AG04450 (cell line): ENCODE data around the gene GCNT1. TPM values are rescaled to one million over a fixed set of nuclear protein-coding genes. Genes with fewer than 3 reads are reported as not detected.

Experiments
- CTCF ChIA-PET: fragments of 300-600, 350-600 bp; formaldehyde crosslinking; extraction: SDS; loops from one replicate; lab custom pipeline; 2022; ENCODE audit warnings: antibody characterized with exemption, inconsistent platforms; lab: Charles Lee
- POLR2A ChIA-PET: fragments of 350-600 bp; formaldehyde crosslinking; extraction: SDS; loops from one replicate; lab custom pipeline; 2021; ENCODE audit warnings: antibody characterized with exemption, inconsistent platforms; lab: Yijun Ruan, JAX
- DNase-seq: peaks from one replicate; pipeline ENCODE4 v3.0.0-alpha.2; 2011; ENCODE audit warnings: low read depth, low spot score
- H3K27ac ChIP-seq: one replicate; pipeline ENCODE4 v1.5.1; 2012; ENCODE audit warnings: low read depth, low read length, control low read depth
- H3K27me3 ChIP-seq: one replicate; pipeline ENCODE4 v1.6.0; 2012; ENCODE audit warnings: low read length; ENCODE audit not compliant: control insufficient read depth, insufficient read depth
- H3K4me3 ChIP-seq: 2 replicates; pipeline ENCODE4 v1.5.1; 2011; ENCODE audit warnings: mild to moderate bottlenecking, low read depth, low read length, control low read depth
- H3K9me3 ChIP-seq: 2 replicates; pipeline ENCODE4 v1.5.1; 2012; ENCODE audit warnings: low read length; ENCODE audit not compliant: control insufficient read depth, insufficient read depth
- polyA plus RNA-seq: library from polyadenylated mRNA; depleted of rRNA; stranded (reverse); fragments of >200 nt; gene quantifications from 2 replicates; pipeline ENCODE4 v1.2.3, GENCODE V29; 2011
- TF ChIP-seq, protein P1 (sequence below): IDR thresholded peaks from 2 replicates; pipeline ENCODE4 v1.5.1; 2011; ENCODE audit warnings: low read depth, low read length, control low read depth, inconsistent platforms

Gene GCNT1
- polyA plus RNA-seq, 1 experiment, result 6.9 TPM

DNA sequence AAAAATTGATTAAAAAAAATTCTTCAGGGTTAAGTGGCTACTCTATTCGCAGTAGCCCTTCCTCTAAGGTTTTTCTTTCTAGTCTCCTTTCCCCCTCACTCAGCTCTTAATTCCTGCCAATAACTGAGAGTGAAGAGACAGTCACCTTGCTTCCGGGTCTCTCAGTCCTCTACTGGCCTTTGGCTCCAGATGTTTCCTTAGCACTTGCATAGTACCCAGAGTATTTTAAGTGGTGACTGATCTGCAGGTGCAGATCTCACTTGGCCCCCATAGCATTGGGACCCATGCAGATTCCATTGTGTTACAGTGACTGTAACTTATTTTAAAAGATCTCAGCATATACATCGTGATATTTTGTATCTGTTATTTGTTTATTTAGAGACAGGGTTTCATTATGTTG is 66.2 kb downstream of the GCNT1 start:
- H3K27ac ChIP-seq, result no peak overlapping the region
- peaks cover 3% of the 10 kb centered on the region for H3K27me3 ChIP-seq
- no peak for DNase-seq
- ChIA-PET POLR2A (no interaction called here), CTCF (no interaction called here)
- TF ChIP-seq, protein P1, sequence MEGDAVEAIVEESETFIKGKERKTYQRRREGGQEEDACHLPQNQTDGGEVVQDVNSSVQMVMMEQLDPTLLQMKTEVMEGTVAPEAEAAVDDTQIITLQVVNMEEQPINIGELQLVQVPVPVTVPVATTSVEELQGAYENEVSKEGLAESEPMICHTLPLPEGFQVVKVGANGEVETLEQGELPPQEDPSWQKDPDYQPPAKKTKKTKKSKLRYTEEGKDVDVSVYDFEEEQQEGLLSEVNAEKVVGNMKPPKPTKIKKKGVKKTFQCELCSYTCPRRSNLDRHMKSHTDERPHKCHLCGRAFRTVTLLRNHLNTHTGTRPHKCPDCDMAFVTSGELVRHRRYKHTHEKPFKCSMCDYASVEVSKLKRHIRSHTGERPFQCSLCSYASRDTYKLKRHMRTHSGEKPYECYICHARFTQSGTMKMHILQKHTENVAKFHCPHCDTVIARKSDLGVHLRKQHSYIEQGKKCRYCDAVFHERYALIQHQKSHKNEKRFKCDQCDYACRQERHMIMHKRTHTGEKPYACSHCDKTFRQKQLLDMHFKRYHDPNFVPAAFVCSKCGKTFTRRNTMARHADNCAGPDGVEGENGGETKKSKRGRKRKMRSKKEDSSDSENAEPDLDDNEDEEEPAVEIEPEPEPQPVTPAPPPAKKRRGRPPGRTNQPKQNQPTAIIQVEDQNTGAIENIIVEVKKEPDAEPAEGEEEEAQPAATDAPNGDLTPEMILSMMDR, result no peak
- no peak overlapping the region for H3K4me3 ChIP-seq
- H3K9me3 ChIP-seq, result peaks cover 5% of the 10 kb centered on the region

DNA sequence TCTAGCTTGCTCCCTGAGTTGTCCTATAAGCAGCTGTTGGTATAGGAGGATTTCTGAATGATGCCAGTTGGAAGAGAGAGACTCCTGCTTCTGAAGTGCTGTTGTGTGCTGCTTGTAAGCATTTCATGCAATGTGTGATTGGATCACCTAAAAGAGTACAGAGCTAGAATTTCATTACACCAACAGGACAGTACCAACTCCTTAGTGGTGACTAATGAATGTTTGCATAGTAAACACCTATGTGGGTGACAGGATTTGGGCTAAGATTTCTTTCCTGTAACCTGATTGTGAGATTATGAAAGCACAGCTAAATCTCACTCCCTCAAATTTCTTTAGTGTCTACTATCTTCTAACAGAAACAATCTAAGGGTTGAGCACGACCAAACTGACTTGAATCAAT is 67.0 kb downstream of the GCNT1 start:
- ChIA-PET CTCF (no interaction called here), POLR2A (no interaction called here)
- no peak for DNase-seq
- TF ChIP-seq, protein P1, result no peak
- no peak overlapping the region for H3K27ac ChIP-seq
- peaks cover 5% of the 10 kb centered on the region for H3K9me3 ChIP-seq
- H3K4me3 ChIP-seq, result no peak overlapping the region
- peaks cover 3% of the 10 kb centered on the region for H3K27me3 ChIP-seq

DNA sequence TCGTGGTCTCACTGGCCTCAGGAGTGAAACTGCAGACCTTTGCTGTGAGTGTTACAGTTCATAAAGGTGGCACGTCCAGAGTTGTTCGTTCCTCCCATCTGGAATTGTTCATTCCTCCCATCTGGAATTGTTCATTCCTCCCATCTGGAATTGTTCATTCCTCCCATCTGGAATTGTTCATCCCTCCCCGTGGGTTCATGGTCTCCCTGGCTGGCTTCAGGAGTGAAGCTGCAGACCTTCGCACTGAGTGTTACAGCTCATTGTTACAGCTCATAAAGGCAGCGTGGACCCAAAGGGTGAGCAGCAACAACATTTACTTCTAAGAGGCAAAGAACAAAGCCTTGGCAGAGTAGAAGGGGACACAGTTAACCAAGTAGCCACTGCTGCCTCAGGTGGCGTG is 69.1 kb downstream of the GCNT1 start:
- ChIA-PET POLR2A (no interaction called here), CTCF (no interaction called here)
- Histone ChIP-seq H3K27ac (no peak overlapping the region), H3K27me3 (peaks cover 3% of the 10 kb centered on the region), H3K9me3 (peaks cover 5% of the 10 kb centered on the region), H3K4me3 (no peak overlapping the region)
- TF ChIP-seq, protein P1, result no peak
- DNase-seq, result no peak

DNA sequence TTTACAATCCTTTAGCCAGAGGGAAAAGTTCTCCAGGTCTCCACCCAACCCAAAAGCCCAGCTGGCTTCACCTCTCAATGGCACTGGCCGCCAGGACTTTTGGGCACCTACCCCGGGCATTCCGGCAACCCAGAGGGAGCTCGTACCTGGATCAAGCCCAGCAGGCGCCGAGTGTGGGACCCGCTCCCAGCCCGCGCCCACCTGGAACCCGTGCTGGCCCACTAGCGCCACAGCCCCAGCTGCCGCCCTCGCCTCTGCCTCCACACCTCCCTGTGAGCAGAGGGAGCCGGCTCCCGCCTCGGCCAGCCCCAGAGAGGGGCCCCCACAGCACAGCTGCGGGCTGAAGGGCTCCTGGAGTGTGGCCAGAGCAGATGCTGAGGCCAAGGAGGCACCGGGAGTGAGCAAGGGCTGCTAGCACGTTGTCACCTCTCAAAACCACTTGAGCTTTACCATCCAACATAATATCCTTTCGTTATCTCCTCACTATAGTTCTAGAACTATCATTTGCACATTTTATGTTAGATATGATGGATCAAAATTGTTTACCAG is 69.7 kb downstream of the GCNT1 start:
- no peak overlapping the region for H3K4me3 ChIP-seq
- H3K27me3 ChIP-seq, result peaks cover 3% of the 10 kb centered on the region
- H3K27ac ChIP-seq, result no peak overlapping the region
- no peak for DNase-seq
- CTCF ChIA-PET, result no interaction called here
- POLR2A ChIA-PET, result no interaction called here
- H3K9me3 ChIP-seq, result peaks cover 5% of the 10 kb centered on the region
- TF ChIP-seq, protein P1, result no peak

DNA sequence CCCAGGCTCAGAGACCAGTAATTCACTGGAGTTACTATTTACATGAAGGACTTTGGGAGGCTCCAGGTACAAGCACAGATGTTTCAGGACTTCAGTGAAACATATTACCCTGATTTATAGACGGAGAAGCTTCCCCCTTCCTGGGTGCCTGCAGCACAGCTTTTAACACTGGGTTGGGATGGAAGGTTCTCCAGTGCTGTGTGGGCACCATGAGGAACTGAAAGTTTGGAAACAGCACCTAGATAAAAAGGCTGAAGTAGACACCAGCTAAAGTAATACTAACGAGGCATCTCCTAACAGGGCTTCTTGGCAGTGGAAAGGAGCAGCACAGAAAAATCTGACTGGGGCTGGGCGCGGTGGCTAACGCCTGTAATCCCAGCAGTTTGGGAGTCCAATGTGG is 70.7 kb downstream of the GCNT1 start:
- H3K4me3 ChIP-seq, result no peak overlapping the region
- TF ChIP-seq, protein P1, result no peak
- no peak for DNase-seq
- no peak overlapping the region for H3K27ac ChIP-seq
- H3K9me3 ChIP-seq, result peaks cover 5% of the 10 kb centered on the region
- H3K27me3 ChIP-seq, result peaks cover 3% of the 10 kb centered on the region
- ChIA-PET CTCF (no interaction called here), POLR2A (interaction anchor here (0.6 kb wide), 1 partner anchor 332 kb away, joined by 3 read pairs; no protein-coding TSS in a partner anchor)
